NB4 (cell line): ENCODE results near the gene CCDC187.

Source experiments
- CTCF ChIP-seq: IDR thresholded peaks from one replicate; pipeline ENCODE4 v1.5.1; 2012; ENCODE audit warnings: low read depth, low read length
- MAX ChIP-seq: IDR thresholded peaks from 2 replicates; pipeline ENCODE4 v1.6.1; 2011; ENCODE audit warnings: low read depth, low read length
- MYC ChIP-seq: IDR thresholded peaks from 2 replicates; pipeline ENCODE4 v1.6.1; 2011; ENCODE audit warnings: low read depth, low read length
- POLR2A ChIP-seq: IDR thresholded peaks from 2 replicates; pipeline ENCODE4 v1.6.1; 2011; ENCODE audit warnings: mild to moderate bottlenecking; ENCODE audit not compliant: insufficient read length; ENCODE audit errors: extremely low read depth

DNA sequence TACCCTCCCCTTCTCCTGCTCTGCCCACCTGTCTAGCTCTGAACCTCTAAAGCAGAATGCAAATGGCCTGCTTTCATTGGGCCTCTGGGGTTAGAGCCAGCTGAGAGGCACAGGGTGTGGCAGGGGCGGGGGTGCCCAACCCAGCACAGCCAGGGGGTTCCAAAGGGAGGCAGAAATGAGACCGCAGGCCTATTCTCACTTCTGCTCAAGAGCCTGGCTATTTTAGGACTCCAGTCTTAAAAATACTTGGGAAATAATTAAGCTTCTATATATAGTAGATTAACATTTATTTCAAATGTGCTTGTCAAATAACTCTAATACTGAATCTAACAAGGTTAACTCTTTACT, 63.9 kb downstream of the CCDC187 start:
- TF ChIP-seq CTCF = no peak
- no peak for TF ChIP-seq MYC
- no peak for TF ChIP-seq POLR2A
- TF ChIP-seq MAX = no peak
